HL-60 (cell line): ENCODE results near the gene C14orf93.
"Not testable (repeated sequence)": the region's sequence is repeated elsewhere in the genome, so short reads cannot be mapped to it uniquely, and the experiment has no call there.

Experiments used
- DNase-seq, 2 experiments: peaks; one replicate each; pipeline ENCODE4 v3.0.0-alpha.2; 2010 to 2020; ENCODE audit warnings: low read depth in 1 of 2, low spot score in 1 of 2
- H3K27ac ChIP-seq: fragments of 250-450 bp; sonication (Bioruptor Pico); replicated peaks from 2 replicates; pipeline ENCODE4 v1.5.1; 2020; ENCODE audit warnings: mild to moderate bottlenecking, moderate library complexity
- H3K27me3 ChIP-seq: fragments of 250-450 bp; sonication (Bioruptor Pico); 2 replicates; pipeline ENCODE4 v1.5.1; 2021; ENCODE audit warnings: mild to moderate bottlenecking, moderate library complexity; ENCODE audit not compliant: insufficient read depth, poor library complexity, severe bottlenecking
- H3K4me3 ChIP-seq: replicated peaks from 2 replicates; pipeline ENCODE4 v1.5.1; 2011; ENCODE audit warnings: mild to moderate bottlenecking, control low read depth, low read length; ENCODE audit not compliant: insufficient read depth
- CTCF ChIP-seq: IDR thresholded peaks from one replicate; pipeline ENCODE4 v1.5.1; 2011; ENCODE audit warnings: low read length, control low read depth, inconsistent platforms; ENCODE audit not compliant: insufficient read depth
- GABPA ChIP-seq: IDR thresholded peaks from 2 replicates; pipeline ENCODE4 v1.6.1; 2012; ENCODE audit warnings: low read depth
- POLR2AphosphoS5 ChIP-seq: IDR thresholded peaks from 2 replicates; pipeline ENCODE4 v1.6.1; 2012; ENCODE audit warnings: low read depth
- REST ChIP-seq: IDR thresholded peaks from 2 replicates; pipeline ENCODE4 v1.6.1; 2012; ENCODE audit warnings: low read depth; ENCODE audit not compliant: insufficient replicate concordance
- SPI1 ChIP-seq: IDR thresholded peaks from 2 replicates; pipeline ENCODE4 v1.6.1; 2012; ENCODE audit warnings: low read depth, mild to moderate bottlenecking, borderline replicate concordance

Gene C14orf93

DNA sequence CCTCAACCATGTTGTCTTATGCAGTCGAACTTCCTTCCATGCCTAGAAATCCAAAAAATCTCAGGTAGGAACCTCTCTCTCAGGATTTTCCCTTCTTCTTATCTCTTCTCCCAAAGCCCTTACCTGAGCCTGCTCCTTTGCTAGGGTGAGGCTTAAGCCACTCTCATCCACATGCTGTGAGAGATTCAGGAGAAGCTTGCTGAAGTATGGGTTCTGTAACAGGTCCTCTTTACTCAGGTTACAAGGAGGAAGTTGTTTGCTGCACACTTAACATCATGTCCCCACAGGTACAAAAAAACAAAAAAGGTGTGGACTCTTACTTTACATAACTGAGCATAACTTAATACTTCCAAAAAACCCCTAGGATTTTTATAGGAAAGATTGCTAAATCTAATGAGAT, 57.5 kb downstream of the C14orf93 start:
- DNase-seq = no peak
- TF ChIP-seq GABPA = no peak
- no peak for TF ChIP-seq SPI1
- no peak for TF ChIP-seq POLR2AphosphoS5
- TF ChIP-seq CTCF = no peak
- TF ChIP-seq REST = no peak
- Histone ChIP-seq H3K4me3 (no peak overlapping the region), H3K27ac (peak overlapping the region; percentile 46), H3K27me3 (no peaks in the 10 kb centered on the region)

GRCh38 chr14:22951795-22952194, 58.1 kb downstream of the C14orf93 start:
- H3K4me3 ChIP-seq, H3K27me3 ChIP-seq: not testable (repeated sequence)
- peak overlapping the region; percentile 62 for H3K27ac ChIP-seq
- DNase-seq = peak; percentile 33 to 87

DNA sequence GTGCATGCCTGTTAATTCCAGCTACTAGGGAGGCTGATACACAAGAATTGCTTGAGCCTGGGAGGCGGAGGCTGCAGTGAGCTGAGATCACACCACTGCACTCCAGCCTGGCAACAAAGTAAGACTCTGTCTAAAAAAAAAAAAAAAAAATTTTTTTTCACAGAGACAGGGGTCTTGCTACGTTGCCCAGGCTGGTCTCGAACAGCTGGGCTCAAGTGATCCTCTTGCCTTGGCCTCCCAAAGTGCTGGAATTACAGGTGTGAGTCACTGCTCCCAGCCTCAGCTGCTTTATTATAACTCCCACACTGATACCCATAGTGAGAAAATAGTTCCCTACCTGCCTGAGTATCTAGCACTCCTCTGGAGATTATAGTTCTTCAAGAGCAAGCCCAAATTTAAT, 64.3 kb downstream of the C14orf93 start:
- no peak overlapping the region for H3K4me3 ChIP-seq
- no peak for TF ChIP-seq SPI1
- no peak overlapping the region for H3K27ac ChIP-seq
- no peaks in the 10 kb centered on the region for H3K27me3 ChIP-seq
- no peak for DNase-seq

- no peak for DNase-seq
- no peaks in the 10 kb centered on the region for H3K27me3 ChIP-seq
Measured at GRCh38 chr14:22939684-22940083, 70.3 kb downstream of the C14orf93 start.

More at GRCh38 chr14:22939684-22940083, 70.3 kb downstream of the C14orf93 start:
- Histone ChIP-seq H3K4me3 (no peak overlapping the region), H3K27ac (no peak overlapping the region)
- TF ChIP-seq SPI1 = no peak
- no peak for TF ChIP-seq POLR2AphosphoS5
- TF ChIP-seq GABPA = no peak
- no peak for TF ChIP-seq REST
- no peak for TF ChIP-seq CTCF
